ENCODE measurements around the gene CROCC.

The CROCC gene

GRCh38 chr1:17017435-17017834, 95.7 kb downstream of the CROCC start:
- DNase-seq, result no peak

GRCh38 chr1:17018849-17019248, 97.1 kb downstream of the CROCC start:
- DNase-seq, result no peak

GRCh38 chr1:17020502-17020901, 98.8 kb downstream of the CROCC start:
- no peak for DNase-seq

GRCh38 chr1:17021896-17022295, 100.2 kb downstream of the CROCC start:
- no peak for DNase-seq
